Hepatocyte (in vitro differentiated cells): ENCODE data around the gene GRAP2. TPM values are rescaled to one million over a fixed set of nuclear protein-coding genes. Genes with fewer than 3 reads are reported as not detected.

ENCODE experiments used
- DNase-seq: peaks from one replicate; pipeline ENCODE4 v3.0.0-alpha.2; 2016; ENCODE audit warnings: low spot score
- H2AFZ ChIP-seq: fragments of 200-600 bp; sonication (generic); 2 replicates; pipeline ENCODE4 v1.6.0; 2016; ENCODE audit warnings: antibody characterized with exemption, mild to moderate bottlenecking
- H3K27ac ChIP-seq: fragments of 200-600 bp; sonication (generic); 2 replicates; pipeline ENCODE4 v1.5.1; 2016; ENCODE audit warnings: mild to moderate bottlenecking
- H3K27me3 ChIP-seq: fragments of 200-600 bp; sonication (generic); 2 replicates; pipeline ENCODE4 v1.6.1; 2016
- H3K36me3 ChIP-seq: fragments of 200-600 bp; sonication (generic); replicated peaks from 2 replicates; pipeline ENCODE4 v1.5.1; 2016; ENCODE audit warnings: low read depth; ENCODE audit not compliant: insufficient read depth
- H3K4me1 ChIP-seq: fragments of 200-600 bp; sonication (generic); 2 replicates; pipeline ENCODE4 v1.5.1; 2016; ENCODE audit warnings: mild to moderate bottlenecking, moderate library complexity; ENCODE audit not compliant: insufficient read depth
- H3K4me2 ChIP-seq: fragments of 200-600 bp; sonication (generic); 2 replicates; pipeline ENCODE4 v1.6.0; 2016
- H3K4me3 ChIP-seq: fragments of 200-600 bp; sonication (generic); 2 replicates; pipeline ENCODE4 v1.5.1; 2016; ENCODE audit warnings: mild to moderate bottlenecking
- H3K79me2 ChIP-seq: fragments of 200-600 bp; sonication (generic); 2 replicates; pipeline ENCODE4 v1.6.0; 2017; ENCODE audit warnings: mild to moderate bottlenecking
- H3K9me2 ChIP-seq: fragments of 200-600 bp; sonication (generic); replicated peaks from 2 replicates; pipeline ENCODE4 v1.6.0; 2017; ENCODE audit warnings: mild to moderate bottlenecking; ENCODE audit not compliant: insufficient read depth
- H3K9me3 ChIP-seq: fragments of 200-600 bp; sonication (generic); 2 replicates; pipeline ENCODE4 v1.5.1; 2016; ENCODE audit warnings: low read depth, mild to moderate bottlenecking
- H4K20me1 ChIP-seq: fragments of 200-600 bp; sonication (generic); 2 replicates; pipeline ENCODE4 v1.6.0; 2016; ENCODE audit warnings: mild to moderate bottlenecking; ENCODE audit not compliant: insufficient read depth, poor library complexity, severe bottlenecking
- EZH2 ChIP-seq: fragments of 200-600 bp; sonication (generic); IDR thresholded peaks from 2 replicates; pipeline ENCODE4 v1.6.1; 2016; ENCODE audit warnings: antibody characterized with exemption, mild to moderate bottlenecking, borderline replicate concordance
- EZH2phosphoT487 ChIP-seq: fragments of 200-600 bp; sonication (generic); IDR thresholded peaks from one replicate; pipeline ENCODE4 v1.6.1; 2018; ENCODE audit warnings: antibody characterized with exemption, mild to moderate bottlenecking, low read depth, moderate library complexity; ENCODE audit not compliant: unreplicated experiment, severe bottlenecking
- WGBS: methylation state at CpG from one replicate; pipeline ENCODE4 v1.1.6; 2016; ENCODE audit warnings: low lambda C conversion rate; ENCODE audit errors: missing lambda C conversion rate; 5-methylcytosine and 5-hydroxymethylcytosine counted together
- polyA plus RNA-seq: library from polyadenylated mRNA; unstranded; fragments of >200 nt; fragmentation: Nextera tagmentation; extraction: Ambion mirVana; gene quantifications from 2 replicates; pipeline ENCODE4 v1.2.1, GENCODE V29; 2016
- total RNA-seq: library from RNA; depleted of rRNA; stranded (reverse); fragments of >200 nt; gene quantifications from 2 replicates; pipeline ENCODE4 v1.2.3, GENCODE V29; 2014
- TF ChIP-seq, protein P1 (sequence below): fragments of 200-600 bp; sonication (generic); IDR thresholded peaks from 2 replicates; pipeline ENCODE4 v1.5.1; 2016; ENCODE audit warnings: antibody characterized with exemption, mild to moderate bottlenecking; ENCODE audit not compliant: poor library complexity

Gene GRAP2
- total and polyA plus RNA-seq, 2 experiments from 2014 or later = 0.51 TPM; not detected in 1

DNA sequence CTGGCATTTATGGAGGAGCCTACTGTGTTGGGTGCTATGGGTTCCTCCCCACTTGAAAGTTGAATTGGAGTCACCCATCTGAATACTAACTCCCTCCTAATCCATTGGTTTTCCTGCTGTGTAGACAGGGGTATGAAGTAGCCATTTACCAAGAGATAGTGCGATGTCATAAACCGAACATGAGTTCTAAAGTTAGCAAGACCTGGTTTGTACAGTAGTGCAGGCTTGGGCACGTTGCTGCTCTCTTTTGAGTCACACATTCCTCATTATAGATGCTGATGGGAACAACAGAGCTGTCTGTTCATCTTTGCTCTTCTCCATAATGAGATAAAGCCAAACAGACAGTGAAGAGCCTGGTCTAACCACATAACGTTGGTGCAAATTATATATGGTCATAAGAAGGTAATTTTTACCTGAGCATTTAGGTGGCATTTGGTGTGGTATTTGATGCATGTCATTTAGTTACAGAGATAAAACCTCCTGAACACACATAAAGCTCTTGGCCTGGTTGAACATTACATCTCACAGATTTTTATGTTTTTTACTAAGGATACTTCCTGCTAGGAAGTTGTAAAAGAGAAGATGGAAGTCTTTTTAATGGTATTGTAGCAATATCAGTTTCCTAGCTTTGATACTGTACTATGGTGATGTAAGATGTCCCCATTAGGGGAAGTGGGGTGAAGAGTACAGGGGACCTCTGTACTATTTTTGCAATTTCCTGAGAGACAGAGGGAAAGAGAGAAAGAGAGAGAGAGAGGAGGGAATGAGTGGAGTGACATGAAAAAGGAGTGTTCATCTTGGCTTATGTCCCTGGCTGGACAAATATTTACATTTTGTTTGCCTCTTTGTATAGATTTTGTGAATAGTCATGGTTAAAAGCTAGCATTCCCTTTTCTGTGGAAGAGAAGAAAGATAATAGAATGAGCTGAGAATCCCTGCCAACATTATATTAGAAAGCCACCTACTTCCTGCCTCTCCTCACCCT, 27.9 kb downstream of the GRAP2 start:
- peak overlapping the region; percentile 6 for H3K27ac ChIP-seq
- H2AFZ ChIP-seq = no peak overlapping the region
- no peak overlapping the region for H3K4me3 ChIP-seq
- H3K4me2 ChIP-seq = no peak overlapping the region
- 77% methylated on average over 4 of the region's 4 CpGs for WGBS
- no peaks in the 10 kb centered on the region for H3K9me3 ChIP-seq
- H3K9me2 ChIP-seq = no peaks in the 10 kb centered on the region
- no peaks in the 10 kb centered on the region for H3K79me2 ChIP-seq
- DNase-seq = no peak
- peaks cover 6% of the 10 kb centered on the region for H3K4me1 ChIP-seq
- no peaks in the 10 kb centered on the region for H4K20me1 ChIP-seq
- no peak for TF ChIP-seq EZH2
- TF ChIP-seq, protein P1, sequence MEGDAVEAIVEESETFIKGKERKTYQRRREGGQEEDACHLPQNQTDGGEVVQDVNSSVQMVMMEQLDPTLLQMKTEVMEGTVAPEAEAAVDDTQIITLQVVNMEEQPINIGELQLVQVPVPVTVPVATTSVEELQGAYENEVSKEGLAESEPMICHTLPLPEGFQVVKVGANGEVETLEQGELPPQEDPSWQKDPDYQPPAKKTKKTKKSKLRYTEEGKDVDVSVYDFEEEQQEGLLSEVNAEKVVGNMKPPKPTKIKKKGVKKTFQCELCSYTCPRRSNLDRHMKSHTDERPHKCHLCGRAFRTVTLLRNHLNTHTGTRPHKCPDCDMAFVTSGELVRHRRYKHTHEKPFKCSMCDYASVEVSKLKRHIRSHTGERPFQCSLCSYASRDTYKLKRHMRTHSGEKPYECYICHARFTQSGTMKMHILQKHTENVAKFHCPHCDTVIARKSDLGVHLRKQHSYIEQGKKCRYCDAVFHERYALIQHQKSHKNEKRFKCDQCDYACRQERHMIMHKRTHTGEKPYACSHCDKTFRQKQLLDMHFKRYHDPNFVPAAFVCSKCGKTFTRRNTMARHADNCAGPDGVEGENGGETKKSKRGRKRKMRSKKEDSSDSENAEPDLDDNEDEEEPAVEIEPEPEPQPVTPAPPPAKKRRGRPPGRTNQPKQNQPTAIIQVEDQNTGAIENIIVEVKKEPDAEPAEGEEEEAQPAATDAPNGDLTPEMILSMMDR = no peak
- TF ChIP-seq EZH2phosphoT487 = no peak
- H3K27me3 ChIP-seq = peaks cover 13% of the 10 kb centered on the region
- no peaks in the 10 kb centered on the region for H3K36me3 ChIP-seq

DNA sequence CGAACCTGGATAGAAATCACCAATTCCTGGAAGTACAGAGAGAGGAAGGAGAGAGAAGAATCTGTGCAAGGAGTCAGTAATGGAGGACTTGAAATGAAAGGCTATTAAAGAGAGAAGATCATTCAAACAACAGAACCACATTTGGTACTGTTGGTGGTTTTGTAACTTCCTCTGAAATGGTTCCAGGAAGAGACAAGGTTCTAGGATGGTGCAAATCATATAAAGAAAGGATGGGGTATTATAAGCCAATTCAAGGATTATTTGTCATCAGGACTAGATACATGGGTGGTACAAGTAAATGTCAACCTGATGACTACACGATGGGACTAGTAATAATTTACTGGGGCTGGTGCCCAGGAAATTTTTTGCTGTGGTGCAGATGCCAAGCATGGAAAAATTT, 30.4 kb downstream of the GRAP2 start:
- no peak overlapping the region for H3K27ac ChIP-seq
- no peak overlapping the region for H2AFZ ChIP-seq
- H3K9me2 ChIP-seq = no peaks in the 10 kb centered on the region
- H3K27me3 ChIP-seq = peaks cover 36% of the 10 kb centered on the region
- H3K4me3 ChIP-seq = no peak overlapping the region
- no peaks in the 10 kb centered on the region for H3K79me2 ChIP-seq
- no peaks in the 10 kb centered on the region for H4K20me1 ChIP-seq
- DNase-seq = no peak
- TF ChIP-seq EZH2 (no peak), EZH2phosphoT487 (no peak)
- TF ChIP-seq, protein P1 = no peak
- H3K4me2 ChIP-seq = no peak overlapping the region
- 75% methylated on average over 2 of the region's 2 CpGs for WGBS
- H3K4me1 ChIP-seq = peaks cover 6% of the 10 kb centered on the region
- no peaks in the 10 kb centered on the region for H3K36me3 ChIP-seq
- H3K9me3 ChIP-seq = no peaks in the 10 kb centered on the region

DNA sequence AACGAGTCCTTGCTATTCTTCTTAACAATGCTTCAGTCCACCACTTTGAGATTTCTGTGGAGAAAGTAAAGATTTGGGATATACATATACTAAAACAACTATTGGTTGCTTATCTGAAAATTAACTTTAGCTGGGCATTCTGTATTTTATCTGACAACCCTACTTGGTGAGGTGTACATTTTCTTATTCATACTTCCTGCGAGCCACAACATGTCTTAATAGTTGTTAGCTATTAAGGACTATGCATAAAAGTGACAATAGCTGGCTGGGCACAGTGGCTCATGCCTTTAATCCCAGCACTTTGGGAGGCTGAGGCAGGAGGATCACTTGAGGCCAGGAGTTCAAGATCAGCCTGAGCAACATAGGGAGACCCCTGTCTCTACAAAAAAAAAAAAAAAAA, 31.3 kb downstream of the GRAP2 start:
- no peak overlapping the region for H2AFZ ChIP-seq
- no peaks in the 10 kb centered on the region for H3K9me2 ChIP-seq
- H3K27ac ChIP-seq = no peak overlapping the region
- WGBS = 75% methylated on average over 2 of the region's 2 CpGs
- no peak overlapping the region for H3K4me2 ChIP-seq
- H3K36me3 ChIP-seq = no peaks in the 10 kb centered on the region
- no peak overlapping the region for H3K4me3 ChIP-seq
- peaks cover 6% of the 10 kb centered on the region for H3K4me1 ChIP-seq
- no peaks in the 10 kb centered on the region for H4K20me1 ChIP-seq
- no peak for DNase-seq
- no peaks in the 10 kb centered on the region for H3K9me3 ChIP-seq
- TF ChIP-seq, protein P1 = no peak
- no peak for TF ChIP-seq EZH2
- TF ChIP-seq EZH2phosphoT487 = no peak
- H3K79me2 ChIP-seq = no peaks in the 10 kb centered on the region
- H3K27me3 ChIP-seq = peaks cover 41% of the 10 kb centered on the region
